ENCODE measurements around the gene RHOJ.
"Not testable (repeated sequence)": the region's sequence is repeated elsewhere in the genome, so short reads cannot be mapped to it uniquely, and the experiment has no call there.

The RHOJ gene

DNA sequence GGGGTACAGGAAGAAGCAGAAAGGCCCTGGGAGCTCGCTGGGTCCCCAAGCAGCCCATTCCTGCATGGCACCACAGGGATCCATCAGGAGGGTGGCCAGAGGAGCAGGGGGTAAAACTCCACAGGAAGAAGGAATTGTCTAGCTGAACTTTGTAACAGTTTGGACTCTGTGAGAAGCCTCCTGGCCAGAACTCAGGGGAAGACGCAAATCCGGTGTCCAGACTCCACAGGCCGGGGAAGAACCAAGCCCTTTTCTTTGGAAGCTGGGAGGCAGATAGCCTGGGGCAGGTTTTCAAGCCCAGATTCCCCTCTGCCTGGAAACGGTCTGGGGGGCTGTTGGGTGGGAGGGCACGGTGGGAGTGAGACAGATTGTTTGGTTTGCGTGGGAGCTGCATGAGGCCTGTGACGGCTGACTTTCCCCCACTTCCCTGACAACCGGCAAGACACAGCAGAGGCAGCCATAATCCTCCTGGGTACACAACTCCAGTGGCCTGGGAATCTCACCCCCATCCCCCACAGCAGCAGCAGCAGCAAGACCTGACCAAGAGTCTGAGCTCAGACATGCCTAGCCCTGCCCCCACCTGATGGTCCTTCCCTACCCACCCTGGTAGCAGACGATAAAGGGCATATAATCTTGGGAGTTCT lies 97.8 kb downstream of the RHOJ start:
- DNase-seq: no peak

DNA sequence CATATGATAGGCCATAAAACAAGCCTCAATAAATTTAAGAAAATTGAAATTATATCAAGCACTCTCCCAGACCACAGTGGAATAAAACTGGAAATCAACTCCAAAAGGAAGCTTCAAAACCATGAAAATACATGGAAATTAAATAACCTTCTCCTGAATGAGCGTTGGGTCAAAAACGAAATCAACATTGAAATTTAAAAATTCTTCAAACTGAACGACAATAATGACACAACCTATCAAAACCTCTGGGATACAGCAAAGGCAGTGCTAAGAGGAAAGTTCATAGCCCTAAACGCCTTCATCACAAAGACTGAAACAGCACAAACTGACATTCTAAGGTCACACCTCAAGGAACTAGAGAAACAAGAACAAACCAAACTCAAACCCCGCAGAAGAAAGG lies 100.2 kb downstream of the RHOJ start:
- not testable (repeated sequence) for DNase-seq

DNA sequence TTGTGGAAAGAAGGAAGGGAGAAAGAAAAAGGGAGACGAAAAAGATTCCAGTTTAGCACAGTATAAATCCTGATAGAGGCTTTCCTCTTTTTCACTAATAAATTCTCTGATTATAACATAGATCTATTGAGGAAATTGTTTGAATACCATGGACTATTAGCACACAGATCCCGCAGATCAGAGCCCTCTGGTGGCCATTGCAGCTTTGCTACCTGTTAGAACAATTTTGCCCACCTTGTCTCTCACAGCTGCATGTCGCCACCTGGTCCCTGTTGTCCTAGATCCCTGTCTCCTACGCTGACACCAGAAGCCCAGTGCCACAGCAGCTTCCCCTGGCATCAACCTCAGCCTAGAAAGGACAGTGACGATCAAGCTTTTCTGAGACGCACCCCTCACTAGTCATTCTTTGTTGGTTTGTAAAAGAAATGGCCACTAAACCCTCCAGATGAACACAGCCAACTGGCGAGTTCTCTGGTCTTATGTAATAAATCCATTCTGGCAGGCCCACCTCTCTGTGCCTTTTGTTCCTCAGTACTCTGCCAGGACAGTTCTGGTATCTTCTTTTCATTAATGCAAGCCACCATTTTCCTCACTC lies 104.6 kb downstream of the RHOJ start:
- DNase-seq: no peak

DNA sequence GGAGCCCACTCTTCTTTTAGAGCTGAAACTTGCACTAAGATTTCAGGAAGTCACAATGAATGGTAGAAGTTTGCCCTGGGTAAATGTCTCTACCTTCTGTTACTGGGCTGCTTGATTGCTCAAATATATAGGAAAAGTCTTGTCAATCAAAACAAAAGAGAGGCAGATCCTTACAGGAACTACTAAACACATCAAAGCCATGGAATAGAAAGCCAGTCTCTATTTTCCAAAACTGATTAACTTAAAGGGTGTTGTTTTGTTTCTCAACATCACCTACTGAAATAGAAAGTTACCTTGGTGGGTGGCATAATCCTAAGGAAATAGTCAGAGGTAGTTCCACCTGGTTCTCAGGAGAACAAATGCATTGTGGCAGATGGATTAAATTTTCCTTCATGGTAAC lies 114.6 kb downstream of the RHOJ start, which contains the start of gene GPHB5:
Gene GPHB5 (minus strand): TSS at position 101 of the 400 bp plus-strand sequence. CDS start 1,086 bp downstream, outside the sequence.
- DNase-seq: no peak

DNA sequence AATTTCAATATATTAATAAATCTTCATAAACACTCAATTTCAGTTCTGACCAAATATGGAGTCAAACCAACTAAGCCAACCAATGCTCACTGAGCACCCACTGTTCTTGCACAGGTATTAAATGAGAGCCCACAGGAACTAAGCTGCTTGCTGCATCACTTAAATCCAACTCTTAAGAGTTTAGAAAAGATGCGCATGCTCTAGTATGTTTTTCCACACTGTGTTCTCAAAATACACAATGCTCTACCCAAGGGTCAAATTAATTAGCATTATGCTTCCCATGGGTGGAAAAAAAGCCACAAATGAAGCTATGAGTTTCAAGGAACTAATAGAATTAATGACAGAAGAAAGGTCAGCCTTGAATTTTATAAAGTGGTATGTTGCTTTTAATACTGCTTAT lies 118.2 kb downstream of the RHOJ start:
- no peak for DNase-seq

DNA sequence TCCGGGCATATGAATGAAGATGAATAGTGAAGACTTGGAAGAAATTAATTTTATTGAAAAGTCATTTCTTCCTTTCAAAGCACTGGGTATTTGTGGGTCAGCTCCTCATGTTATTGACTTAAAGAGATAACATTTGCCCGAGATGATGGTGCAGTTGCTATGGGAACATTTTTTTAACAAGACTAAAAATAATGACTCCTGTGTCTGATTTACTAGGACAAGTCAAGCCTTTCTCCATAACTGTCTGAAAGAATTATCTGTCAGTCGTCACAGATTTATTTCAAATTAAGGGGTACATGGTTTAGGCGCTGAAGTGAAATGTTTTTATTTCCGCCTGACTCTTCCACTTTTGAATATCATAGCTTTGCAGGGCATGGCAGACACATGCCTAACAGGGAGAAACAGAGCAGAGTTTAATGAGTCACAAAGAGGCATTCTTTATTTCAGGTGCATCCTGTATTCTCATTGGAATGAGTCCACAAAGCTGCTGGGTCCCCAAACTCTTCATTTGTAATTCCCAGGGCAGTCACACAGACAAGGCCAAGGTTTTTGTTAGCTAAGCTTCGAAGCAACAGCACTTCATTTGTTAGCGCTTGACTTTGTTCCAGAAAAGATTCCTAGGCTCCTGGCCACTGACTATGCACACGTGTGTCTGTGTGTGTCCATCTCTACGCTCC lies 118.8 kb downstream of the RHOJ start:
- no peak for DNase-seq

DNA sequence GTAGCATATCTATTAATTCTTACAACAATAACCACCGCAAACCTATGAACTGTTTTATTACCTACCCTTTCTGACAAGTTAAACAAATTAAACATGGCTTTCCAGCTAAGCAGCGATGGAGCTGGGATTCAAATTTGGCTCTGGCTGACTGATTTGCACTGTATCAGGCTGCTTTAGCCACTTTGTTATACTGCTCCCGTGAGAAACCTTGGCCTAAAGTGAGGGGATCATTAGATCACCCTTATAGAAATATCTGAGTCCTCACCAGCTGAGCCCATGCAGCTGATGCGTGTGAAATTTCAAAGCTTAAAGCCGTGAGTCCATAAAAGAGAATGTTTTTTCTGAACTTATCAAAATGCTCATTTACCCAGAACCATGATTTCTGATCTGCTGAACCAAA lies 122.6 kb downstream of the RHOJ start:
- no peak for DNase-seq

DNA sequence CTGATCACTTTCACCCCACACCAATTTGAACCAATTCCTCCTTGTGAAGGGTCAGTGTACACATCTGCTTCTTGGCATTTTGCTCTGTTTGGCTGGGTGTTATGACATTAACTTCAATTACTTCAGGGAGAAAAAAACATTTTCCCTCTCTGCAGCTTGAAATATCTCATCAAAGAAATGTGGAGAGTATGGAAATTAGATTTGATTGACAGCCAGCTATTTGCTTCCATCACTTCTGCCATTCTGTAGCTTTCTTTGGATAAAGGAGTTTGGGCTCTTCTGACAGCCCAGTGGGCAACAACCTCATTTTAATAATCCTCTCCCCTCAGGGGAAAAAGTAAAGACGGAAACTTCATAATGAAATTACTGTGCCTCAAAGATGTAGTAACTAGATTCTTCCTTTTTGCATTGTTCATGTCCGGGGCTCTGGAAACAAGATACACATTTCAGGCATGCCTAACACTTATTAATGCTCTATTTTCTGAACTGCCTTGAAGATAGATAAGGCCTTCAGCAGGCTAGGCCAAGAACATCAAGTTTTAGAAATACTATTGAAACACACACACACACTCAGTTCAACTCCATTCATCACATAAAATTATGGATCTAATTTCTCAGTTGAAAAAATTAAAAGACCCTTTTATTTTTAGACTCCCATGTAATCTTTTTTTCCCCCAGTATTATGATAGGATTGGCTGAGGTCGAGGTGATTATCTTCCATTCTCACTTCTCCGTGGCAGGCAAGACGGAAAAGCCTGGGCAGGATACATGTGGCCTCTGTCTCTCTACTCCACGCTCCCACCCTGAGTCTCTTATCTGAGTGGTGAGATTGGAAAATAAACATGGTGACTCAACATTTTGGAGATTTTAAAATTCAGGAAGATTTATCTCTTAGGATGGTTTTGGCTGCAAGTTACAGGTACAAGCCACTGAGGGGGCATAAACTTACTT lies 124.8 kb downstream of the RHOJ start:
- no peak for DNase-seq

DNA sequence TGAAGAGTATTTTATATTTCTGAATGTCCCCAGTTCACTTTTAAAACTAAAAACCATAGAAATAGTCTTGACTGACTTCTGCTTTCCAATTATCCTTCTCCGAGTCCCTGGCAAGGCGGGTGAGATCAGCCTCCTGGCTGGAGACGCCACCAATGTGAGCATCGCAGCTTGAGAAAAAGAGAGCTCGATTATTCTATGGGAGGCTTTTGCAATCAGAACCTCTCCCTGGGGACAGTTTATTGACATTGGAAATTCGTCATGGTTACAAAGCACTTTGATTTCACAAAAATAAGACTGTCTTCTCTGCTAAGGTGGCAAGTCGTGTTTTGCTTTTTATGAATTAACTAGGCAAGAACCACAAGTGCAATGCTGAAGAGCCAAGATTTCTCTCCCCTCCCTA lies 138.1 kb downstream of the RHOJ start:
- DNase-seq: no peak
